Omental fat pad (tissue), 4 donors: Measurements from ENCODE around the gene EDARADD. TPM values are rescaled to one million over a fixed set of nuclear protein-coding genes. Genes with fewer than 3 reads are reported as not detected.

Experiments used
- ATAC-seq: fragments of 150-250 bp; one replicate; pipeline ENCODE4 v1.9.1; 2016; ENCODE audit warnings: mild to moderate bottlenecking, moderate library complexity; ENCODE audit not compliant: low FRiP score
- DNase-seq: peaks from one replicate; pipeline ENCODE4 v3.0.0-alpha.2; 2019; ENCODE audit warnings: low spot score
- total RNA-seq, 4 donors: library from RNA; depleted of rRNA; stranded (reverse); fragments of >200 nt; gene quantifications; one replicate each; pipeline ENCODE4 v1.1.0, GENCODE V29; 2016
- TF ChIP-seq, protein P1 (sequence below), 3 donors: fragments of 450-650 bp; IDR thresholded peaks; one replicate each; pipeline ENCODE4 v1.5.1; 2016 to 2017; ENCODE audit warnings: antibody characterized with exemption in 3 of 3, mild to moderate bottlenecking in 3 of 3, moderate library complexity in 2 of 3

The EDARADD gene
- total RNA-seq, 4 donors from 2014 or later = 0.24 to 1.2 (median 0.25) TPM; not detected in 1

- DNase-seq (peak; percentile 34), ATAC-seq (peak; percentile 88)
- TF ChIP-seq, protein P1, sequence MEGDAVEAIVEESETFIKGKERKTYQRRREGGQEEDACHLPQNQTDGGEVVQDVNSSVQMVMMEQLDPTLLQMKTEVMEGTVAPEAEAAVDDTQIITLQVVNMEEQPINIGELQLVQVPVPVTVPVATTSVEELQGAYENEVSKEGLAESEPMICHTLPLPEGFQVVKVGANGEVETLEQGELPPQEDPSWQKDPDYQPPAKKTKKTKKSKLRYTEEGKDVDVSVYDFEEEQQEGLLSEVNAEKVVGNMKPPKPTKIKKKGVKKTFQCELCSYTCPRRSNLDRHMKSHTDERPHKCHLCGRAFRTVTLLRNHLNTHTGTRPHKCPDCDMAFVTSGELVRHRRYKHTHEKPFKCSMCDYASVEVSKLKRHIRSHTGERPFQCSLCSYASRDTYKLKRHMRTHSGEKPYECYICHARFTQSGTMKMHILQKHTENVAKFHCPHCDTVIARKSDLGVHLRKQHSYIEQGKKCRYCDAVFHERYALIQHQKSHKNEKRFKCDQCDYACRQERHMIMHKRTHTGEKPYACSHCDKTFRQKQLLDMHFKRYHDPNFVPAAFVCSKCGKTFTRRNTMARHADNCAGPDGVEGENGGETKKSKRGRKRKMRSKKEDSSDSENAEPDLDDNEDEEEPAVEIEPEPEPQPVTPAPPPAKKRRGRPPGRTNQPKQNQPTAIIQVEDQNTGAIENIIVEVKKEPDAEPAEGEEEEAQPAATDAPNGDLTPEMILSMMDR (IDR thresholded peaks at IDR 0.05) = no peak
These were observed 130.2 kb downstream of the EDARADD start for GRCh38 chr1:236524142-236524894.

- DNase-seq (no peak), ATAC-seq (no peak)
- TF ChIP-seq, protein P1 (IDR thresholded peaks at IDR 0.05) = no peak
These were observed 130.8 kb downstream of the EDARADD start for GRCh38 chr1:236524895-236525184.

- no peak for DNase-seq
- TF ChIP-seq, protein P1 (IDR thresholded peaks at IDR 0.05) = no peak
- ATAC-seq = no peak
These were observed 132.0 kb downstream of the EDARADD start for GRCh38 chr1:236526079-236526478.

DNA sequence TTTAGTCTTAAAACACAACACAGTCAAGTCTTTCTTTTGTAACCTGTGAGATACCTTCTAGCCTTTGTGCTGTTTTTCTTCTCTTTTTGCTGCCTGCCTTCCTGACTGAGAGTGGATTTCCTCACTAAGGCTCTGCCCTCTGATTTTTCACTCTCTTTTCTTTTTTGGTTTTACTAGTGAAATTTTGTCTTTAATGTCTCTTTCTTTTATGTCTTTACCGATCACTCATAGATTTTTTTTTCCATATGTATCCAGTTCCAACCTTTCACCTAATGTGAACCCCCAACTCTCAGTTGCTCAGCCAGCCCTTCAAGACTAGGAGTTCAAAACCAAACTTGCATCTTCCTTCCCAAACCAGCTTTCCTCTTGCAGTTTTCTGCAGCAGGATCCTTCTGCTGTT, 136.2 kb downstream of the EDARADD start:
- ATAC-seq (no peak), DNase-seq (no peak)
- TF ChIP-seq, protein P1 (IDR thresholded peaks at IDR 0.05) = no peak

DNA sequence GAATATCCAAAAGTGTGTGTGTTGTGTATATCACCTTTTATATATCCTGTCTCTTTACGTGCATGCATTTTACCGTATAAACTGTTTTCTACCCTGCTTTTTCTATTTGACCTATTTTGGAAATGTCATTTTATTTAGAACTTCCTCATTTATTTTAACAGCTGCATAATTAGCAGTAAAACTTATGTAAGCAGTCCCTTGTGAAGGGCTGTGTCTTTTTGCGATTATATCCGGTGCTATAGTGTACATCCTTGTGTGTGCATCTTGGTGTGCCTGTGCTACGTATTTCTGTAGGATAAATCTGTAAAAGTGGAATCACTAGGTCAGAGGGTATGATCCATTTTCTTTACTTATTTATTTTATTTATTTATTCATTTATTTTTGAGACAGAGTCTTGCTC, 136.9 kb downstream of the EDARADD start:
- TF ChIP-seq, protein P1 (IDR thresholded peaks at IDR 0.05) = no peak
- ATAC-seq (no peak), DNase-seq (no peak)

DNA sequence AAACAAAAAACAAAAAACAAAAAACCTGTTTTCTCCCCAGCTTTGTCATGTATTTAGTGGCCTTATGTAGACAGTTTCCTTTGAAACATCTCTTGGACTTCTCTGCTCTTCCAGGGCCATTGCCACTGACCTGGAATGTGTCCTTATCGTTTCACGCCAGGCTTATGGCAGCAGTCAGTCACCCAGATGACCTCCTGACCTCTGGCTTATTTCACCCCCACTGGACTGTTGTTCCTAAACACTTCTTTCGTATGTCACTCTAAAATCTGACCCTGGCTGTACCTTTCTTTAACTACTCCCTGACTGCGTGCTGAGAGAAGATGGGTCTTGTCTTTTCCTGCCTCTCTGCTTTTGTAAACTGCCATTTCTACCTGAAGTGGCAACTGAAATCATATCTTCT, 138.8 kb downstream of the EDARADD start:
- TF ChIP-seq, protein P1 (IDR thresholded peaks at IDR 0.05) = no peak
- ATAC-seq (no peak), DNase-seq (no peak)

GRCh38 chr1:236534151-236534651, 140.1 kb downstream of the EDARADD start:
- DNase-seq = no peak
- TF ChIP-seq, protein P1 (IDR thresholded peaks at IDR 0.05) = no peak
- no peak for ATAC-seq
